ENCODE measurements around the gene ANGEL1.

Gene ANGEL1

DNA sequence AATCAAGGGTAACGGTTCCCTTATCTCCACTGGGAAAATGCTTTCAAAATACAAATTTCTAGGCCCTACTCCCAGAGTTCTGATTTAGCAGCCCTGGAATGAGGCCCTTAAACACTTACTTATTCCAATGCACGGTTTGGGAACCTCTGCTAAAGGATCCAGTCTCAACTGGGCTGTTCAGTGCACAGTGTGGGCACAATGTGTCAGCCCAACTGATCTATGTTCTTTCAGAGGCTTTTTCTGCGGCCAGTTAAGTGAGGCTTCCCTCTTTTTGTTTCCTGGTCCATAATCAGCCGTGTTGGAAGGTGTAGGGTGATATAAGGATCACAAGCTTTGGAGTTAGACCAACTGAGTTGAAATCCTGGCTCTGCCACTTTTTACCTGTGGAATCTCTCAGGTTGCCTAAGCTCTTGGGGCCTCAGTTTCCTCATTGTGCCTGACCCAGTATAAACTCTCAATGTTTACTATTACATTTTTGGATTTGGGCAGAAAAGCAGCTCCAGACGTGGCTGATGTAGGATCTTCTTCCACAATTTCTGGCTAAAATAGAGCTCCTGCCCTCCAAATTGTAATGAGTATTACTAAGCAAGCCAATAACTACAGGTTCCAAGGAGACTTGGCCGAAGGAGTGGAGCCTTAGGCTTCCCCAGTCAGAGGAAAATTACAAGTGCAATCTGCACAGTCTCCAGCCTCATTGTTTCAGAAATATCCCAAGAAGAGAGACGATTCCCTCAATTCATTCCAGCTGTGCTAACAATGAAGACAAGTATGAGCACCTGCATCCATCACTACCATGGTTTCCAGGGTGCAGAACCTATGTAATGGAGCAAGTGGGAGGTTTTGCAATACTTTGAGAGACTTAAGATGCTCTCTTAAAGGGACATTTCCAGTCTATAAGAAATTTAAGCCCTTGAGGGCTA is 2.3 kb upstream of the ANGEL1 start:
- Histone ChIP-seq H3K36me3 (ENCODE audit: insufficient read depth, low read depth, low read length) (no peaks in the 10 kb centered on the region), H3K9ac (ENCODE audit: low read depth, low read length) (no peak overlapping the region), H3K4me3 (ENCODE audit: low read length) (no peak overlapping the region), H3K27me3 (ENCODE audit: insufficient read depth, low read length) (peaks cover 11% of the 10 kb centered on the region), H3K9me3 (ENCODE audit: insufficient read depth, low read depth, low read length) (no peaks in the 10 kb centered on the region), H3K4me1 (ENCODE audit: insufficient read depth, low read length) (peaks cover 7% of the 10 kb centered on the region; the same call in 1 of the 2 replicates), H3K27ac (ENCODE audit: low read length) (no peak overlapping the region)

DNA sequence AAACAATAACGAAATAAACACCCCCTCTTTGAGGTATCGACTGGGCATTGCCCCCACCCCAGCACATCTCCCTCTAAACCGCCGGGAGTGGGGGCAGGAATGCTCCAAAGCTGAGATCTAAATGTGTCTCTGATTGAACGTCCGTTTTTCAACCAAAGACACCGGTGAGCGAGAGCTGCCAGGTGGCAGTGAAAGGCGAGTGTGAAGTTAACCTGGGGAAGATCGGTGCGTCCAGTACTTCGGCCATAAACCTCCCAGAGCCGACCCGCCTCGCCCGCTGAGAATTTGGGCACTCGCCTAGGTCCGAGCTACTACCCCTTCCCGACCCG is 625 bp downstream of the ANGEL1 start:
- Histone ChIP-seq H3K27me3 (ENCODE audit: insufficient read depth, low read length) (peaks cover under 1% of the 10 kb centered on the region; the same call in 1 of the 2 replicates), H3K4me3 (ENCODE audit: low read length) (peak overlapping the region; percentile 95), H3K36me3 (ENCODE audit: insufficient read depth, low read depth, low read length) (peaks cover 26% of the 10 kb centered on the region), H3K27ac (ENCODE audit: low read length) (peak overlapping the region; percentile 59), H3K9ac (ENCODE audit: low read depth, low read length) (peak overlapping the region; percentile 86), H3K9me3 (ENCODE audit: insufficient read depth, low read depth, low read length) (no peaks in the 10 kb centered on the region), H3K4me1 (ENCODE audit: insufficient read depth, low read length) (peaks cover 7% of the 10 kb centered on the region; the same call in 1 of the 2 replicates)

- Histone ChIP-seq H3K9ac (ENCODE audit: low read depth, low read length) (peak overlapping the region; percentile 86; the same call in 1 of the 2 replicates), H3K9me3 (ENCODE audit: insufficient read depth, low read depth, low read length) (no peaks in the 10 kb centered on the region), H3K27ac (ENCODE audit: low read length) (no peak overlapping the region), H3K4me1 (ENCODE audit: insufficient read depth, low read length) (peaks cover 7% of the 10 kb centered on the region; the same call in 1 of the 2 replicates), H3K27me3 (ENCODE audit: insufficient read depth, low read length) (no peaks in the 10 kb centered on the region), H3K36me3 (ENCODE audit: insufficient read depth, low read depth, low read length) (peaks cover 31% of the 10 kb centered on the region), H3K4me3 (ENCODE audit: low read length) (peak overlapping the region; percentile 95)
Observed at GRCh38 chr14:76811561-76811960, 1.1 kb downstream of the ANGEL1 start.

DNA sequence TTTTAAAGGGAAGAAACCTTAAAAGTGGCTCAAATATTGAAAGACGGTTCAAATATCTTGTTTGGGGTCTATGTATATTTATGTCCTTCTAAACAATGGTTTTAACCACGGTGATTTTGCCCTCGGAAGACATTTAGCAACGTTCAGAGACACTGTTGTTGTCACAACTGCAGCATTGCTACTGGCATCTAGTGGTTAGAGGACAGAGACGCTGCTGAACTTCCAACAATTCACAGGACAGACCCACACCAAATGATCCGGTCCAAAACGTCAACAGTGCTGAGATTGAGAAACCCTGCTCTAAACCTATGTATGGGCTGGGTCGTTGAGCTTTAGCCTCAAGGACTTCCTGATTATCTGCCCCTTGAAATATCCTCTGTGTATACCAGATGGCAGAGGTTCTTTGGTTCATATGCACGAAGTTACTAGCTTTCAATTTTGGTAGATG is 1.7 kb downstream of the ANGEL1 start:
- H3K36me3 ChIP-seq (ENCODE audit: insufficient read depth, low read depth, low read length), result peaks cover 37% of the 10 kb centered on the region
- H3K27me3 ChIP-seq (ENCODE audit: insufficient read depth, low read length), result no peaks in the 10 kb centered on the region
- no peak overlapping the region for H3K27ac ChIP-seq (ENCODE audit: low read length)
- H3K4me1 ChIP-seq (ENCODE audit: insufficient read depth, low read length), result peaks cover 7% of the 10 kb centered on the region; the same call in 1 of the 2 replicates
- H3K4me3 ChIP-seq (ENCODE audit: low read length), result peak overlapping the region; percentile 42; the same call in 1 of the 2 replicates
- no peak overlapping the region for H3K9ac ChIP-seq (ENCODE audit: low read depth, low read length)
- H3K9me3 ChIP-seq (ENCODE audit: insufficient read depth, low read depth, low read length), result no peaks in the 10 kb centered on the region

GRCh38 chr14:76810525-76810924 is 2.2 kb downstream of the ANGEL1 start:
- Histone ChIP-seq H3K4me3 (ENCODE audit: low read length) (no peak overlapping the region), H3K27ac (ENCODE audit: low read length) (no peak overlapping the region), H3K9ac (ENCODE audit: low read depth, low read length) (no peak overlapping the region), H3K9me3 (ENCODE audit: insufficient read depth, low read depth, low read length) (no peaks in the 10 kb centered on the region), H3K36me3 (ENCODE audit: insufficient read depth, low read depth, low read length) (peaks cover 41% of the 10 kb centered on the region), H3K27me3 (ENCODE audit: insufficient read depth, low read length) (no peaks in the 10 kb centered on the region), H3K4me1 (ENCODE audit: insufficient read depth, low read length) (peaks cover 7% of the 10 kb centered on the region; the same call in 1 of the 2 replicates)

- H3K4me3 ChIP-seq (ENCODE audit: low read length), result no peak overlapping the region
- H3K27ac ChIP-seq (ENCODE audit: low read length), result no peak overlapping the region
- peaks cover 7% of the 10 kb centered on the region; the same call in 1 of the 2 replicates for H3K4me1 ChIP-seq (ENCODE audit: insufficient read depth, low read length)
- no peaks in the 10 kb centered on the region for H3K27me3 ChIP-seq (ENCODE audit: insufficient read depth, low read length)
- H3K9ac ChIP-seq (ENCODE audit: low read depth, low read length), result no peak overlapping the region
- H3K36me3 ChIP-seq (ENCODE audit: insufficient read depth, low read depth, low read length), result peaks cover 54% of the 10 kb centered on the region
- H3K9me3 ChIP-seq (ENCODE audit: insufficient read depth, low read depth, low read length), result no peaks in the 10 kb centered on the region
Observed at GRCh38 chr14:76808990-76809389, 3.7 kb downstream of the ANGEL1 start.

DNA sequence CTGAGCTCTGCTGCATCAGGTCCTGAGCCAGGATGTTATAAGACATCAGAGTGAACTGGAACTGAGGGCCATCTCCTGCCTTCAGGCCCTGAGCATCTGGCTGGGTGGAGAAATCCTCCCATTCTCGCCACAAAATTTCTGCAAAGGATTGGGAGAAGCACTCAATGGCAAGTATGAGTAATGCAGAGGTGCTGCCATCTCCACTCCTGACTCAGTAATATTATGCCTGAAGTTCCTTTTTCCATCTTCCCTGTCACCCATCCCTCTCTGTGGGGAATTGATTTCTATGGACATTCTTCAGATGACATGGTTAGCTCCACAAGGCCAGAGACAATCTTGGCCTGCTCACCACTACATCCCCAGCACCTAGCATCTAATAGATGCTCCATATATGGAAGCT is 4.7 kb downstream of the ANGEL1 start:
- no peak overlapping the region for H3K9ac ChIP-seq (ENCODE audit: low read depth, low read length)
- peaks cover 63% of the 10 kb centered on the region for H3K36me3 ChIP-seq (ENCODE audit: insufficient read depth, low read depth, low read length)
- H3K9me3 ChIP-seq (ENCODE audit: insufficient read depth, low read depth, low read length), result no peaks in the 10 kb centered on the region
- no peak overlapping the region for H3K27ac ChIP-seq (ENCODE audit: low read length)
- H3K4me3 ChIP-seq (ENCODE audit: low read length), result no peak overlapping the region
- peaks cover 3% of the 10 kb centered on the region; the same call in 1 of the 2 replicates for H3K4me1 ChIP-seq (ENCODE audit: insufficient read depth, low read length)
- no peaks in the 10 kb centered on the region for H3K27me3 ChIP-seq (ENCODE audit: insufficient read depth, low read length)

- Histone ChIP-seq H3K9ac (ENCODE audit: low read depth, low read length) (no peak overlapping the region), H3K9me3 (ENCODE audit: insufficient read depth, low read depth, low read length) (no peaks in the 10 kb centered on the region), H3K27ac (ENCODE audit: low read length) (no peak overlapping the region), H3K4me3 (ENCODE audit: low read length) (no peak overlapping the region), H3K4me1 (ENCODE audit: insufficient read depth, low read length) (0 out of 2 replicates have a peak, but pooled peaks cover 2% of the 10 kb centered on the region), H3K36me3 (ENCODE audit: insufficient read depth, low read depth, low read length) (peaks cover 76% of the 10 kb centered on the region), H3K27me3 (ENCODE audit: insufficient read depth, low read length) (no peaks in the 10 kb centered on the region)
Observed at GRCh38 chr14:76806446-76806845, 6.2 kb downstream of the ANGEL1 start.

DNA sequence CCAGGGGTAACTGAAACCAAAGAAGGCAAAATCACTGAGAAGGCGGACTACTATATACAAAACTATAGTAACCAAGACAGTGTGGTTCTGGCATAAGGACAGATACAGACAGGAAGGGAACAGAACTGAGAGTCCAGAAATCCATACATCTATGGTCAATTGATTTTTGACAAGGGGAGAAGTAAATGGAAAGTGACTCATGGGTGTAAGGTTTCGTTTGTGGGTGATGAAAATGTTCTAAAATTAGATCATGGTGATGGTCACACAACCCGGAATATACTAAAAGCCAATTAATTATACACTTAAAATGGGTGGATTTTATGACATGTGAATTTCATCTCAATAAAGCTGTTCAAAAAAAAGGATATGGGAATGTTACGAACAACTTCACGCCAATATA is 18.7 kb downstream of the ANGEL1 start:
- H3K27me3 ChIP-seq (ENCODE audit: insufficient read depth, low read length), result no peaks in the 10 kb centered on the region
- H3K36me3 ChIP-seq (ENCODE audit: insufficient read depth, low read depth, low read length), result peaks cover 71% of the 10 kb centered on the region
- H3K4me3 ChIP-seq (ENCODE audit: low read length), result no peak overlapping the region
- H3K27ac ChIP-seq (ENCODE audit: low read length), result no peak overlapping the region
- no peaks in the 10 kb centered on the region for H3K9me3 ChIP-seq (ENCODE audit: insufficient read depth, low read depth, low read length)
- no peak overlapping the region for H3K9ac ChIP-seq (ENCODE audit: low read depth, low read length)
- no peaks in the 10 kb centered on the region for H3K4me1 ChIP-seq (ENCODE audit: insufficient read depth, low read length)

GRCh38 chr14:76793324-76793723 is 19.4 kb downstream of the ANGEL1 start:
- Histone ChIP-seq H3K4me3 (ENCODE audit: low read length) (no peak overlapping the region), H3K9me3 (ENCODE audit: insufficient read depth, low read depth, low read length) (no peaks in the 10 kb centered on the region), H3K9ac (ENCODE audit: low read depth, low read length) (no peak overlapping the region), H3K4me1 (ENCODE audit: insufficient read depth, low read length) (no peaks in the 10 kb centered on the region), H3K27ac (ENCODE audit: low read length) (no peak overlapping the region), H3K36me3 (ENCODE audit: insufficient read depth, low read depth, low read length) (peaks cover 72% of the 10 kb centered on the region), H3K27me3 (ENCODE audit: insufficient read depth, low read length) (no peaks in the 10 kb centered on the region)

- no peaks in the 10 kb centered on the region for H3K9me3 ChIP-seq (ENCODE audit: insufficient read depth, low read depth, low read length)
- no peaks in the 10 kb centered on the region for H3K27me3 ChIP-seq (ENCODE audit: insufficient read depth, low read length)
- no peak overlapping the region for H3K27ac ChIP-seq (ENCODE audit: low read length)
- H3K4me3 ChIP-seq (ENCODE audit: low read length), result no peak overlapping the region
- peaks cover 72% of the 10 kb centered on the region for H3K36me3 ChIP-seq (ENCODE audit: insufficient read depth, low read depth, low read length)
- H3K9ac ChIP-seq (ENCODE audit: low read depth, low read length), result no peak overlapping the region
- H3K4me1 ChIP-seq (ENCODE audit: insufficient read depth, low read length), result no peaks in the 10 kb centered on the region
Observed at GRCh38 chr14:76792422-76792821, 20.3 kb downstream of the ANGEL1 start.

DNA sequence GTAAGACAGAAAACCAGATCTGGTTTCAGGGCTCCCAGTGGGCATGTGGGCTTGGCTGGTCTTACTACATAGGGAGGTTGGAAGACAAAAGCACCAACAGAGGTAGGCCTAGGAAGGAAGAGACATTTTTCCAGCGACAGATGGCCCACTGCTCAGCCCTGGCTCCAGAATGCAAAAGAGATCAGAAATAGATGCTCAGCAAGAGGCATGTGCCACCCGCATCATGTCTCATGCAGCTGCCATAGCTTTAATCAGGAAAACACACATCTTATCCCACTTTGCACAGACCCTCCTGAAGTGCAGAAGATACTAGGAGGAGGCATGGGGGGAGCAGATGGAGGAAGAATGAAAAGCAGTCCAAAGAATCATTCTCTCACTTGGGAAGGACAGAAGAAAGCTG is 26.1 kb downstream of the ANGEL1 start:
- peaks cover 85% of the 10 kb centered on the region for H3K36me3 ChIP-seq (ENCODE audit: insufficient read depth, low read depth, low read length)

More for the DNA sequence above, 26.1 kb downstream of the ANGEL1 start:
- Histone ChIP-seq H3K4me3 (ENCODE audit: low read length) (no peak overlapping the region), H3K9ac (ENCODE audit: low read depth, low read length) (no peak overlapping the region), H3K9me3 (ENCODE audit: insufficient read depth, low read depth, low read length) (no peaks in the 10 kb centered on the region), H3K27ac (ENCODE audit: low read length) (no peak overlapping the region), H3K27me3 (ENCODE audit: insufficient read depth, low read length) (no peaks in the 10 kb centered on the region), H3K4me1 (ENCODE audit: insufficient read depth, low read length) (no peaks in the 10 kb centered on the region)
